ENCODE results near the gene SLC25A45.

DNA sequence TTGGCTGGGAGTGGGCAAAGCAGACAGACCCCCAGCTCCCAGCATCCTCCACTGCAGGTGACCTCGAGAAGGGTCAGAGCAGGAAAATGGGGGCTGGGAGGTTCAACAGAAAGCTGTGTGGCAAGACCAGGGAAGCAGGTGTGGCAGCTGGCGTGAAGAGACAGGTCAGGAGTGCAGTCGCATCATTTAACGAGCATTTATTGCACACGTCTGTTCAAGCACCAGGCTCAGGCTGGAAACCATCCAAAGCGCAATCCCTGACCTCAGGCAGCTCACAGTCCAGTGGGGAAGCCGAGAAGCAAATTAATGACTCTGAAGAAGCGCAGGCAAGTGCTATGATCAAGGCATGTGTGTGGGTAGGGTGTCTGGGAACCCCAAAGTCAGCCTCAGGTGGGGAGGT lies 7.4 kb downstream of the SLC25A45 start:
- TF ChIP-seq, protein P1, sequence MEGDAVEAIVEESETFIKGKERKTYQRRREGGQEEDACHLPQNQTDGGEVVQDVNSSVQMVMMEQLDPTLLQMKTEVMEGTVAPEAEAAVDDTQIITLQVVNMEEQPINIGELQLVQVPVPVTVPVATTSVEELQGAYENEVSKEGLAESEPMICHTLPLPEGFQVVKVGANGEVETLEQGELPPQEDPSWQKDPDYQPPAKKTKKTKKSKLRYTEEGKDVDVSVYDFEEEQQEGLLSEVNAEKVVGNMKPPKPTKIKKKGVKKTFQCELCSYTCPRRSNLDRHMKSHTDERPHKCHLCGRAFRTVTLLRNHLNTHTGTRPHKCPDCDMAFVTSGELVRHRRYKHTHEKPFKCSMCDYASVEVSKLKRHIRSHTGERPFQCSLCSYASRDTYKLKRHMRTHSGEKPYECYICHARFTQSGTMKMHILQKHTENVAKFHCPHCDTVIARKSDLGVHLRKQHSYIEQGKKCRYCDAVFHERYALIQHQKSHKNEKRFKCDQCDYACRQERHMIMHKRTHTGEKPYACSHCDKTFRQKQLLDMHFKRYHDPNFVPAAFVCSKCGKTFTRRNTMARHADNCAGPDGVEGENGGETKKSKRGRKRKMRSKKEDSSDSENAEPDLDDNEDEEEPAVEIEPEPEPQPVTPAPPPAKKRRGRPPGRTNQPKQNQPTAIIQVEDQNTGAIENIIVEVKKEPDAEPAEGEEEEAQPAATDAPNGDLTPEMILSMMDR (IDR thresholded peaks at IDR 0.05): no peak
- no peak for TF ChIP-seq POLR2A (IDR thresholded peaks at IDR 0.05)
